Osteocyte (in vitro differentiated cells): ENCODE results near the gene ADAMTSL1. TPM values are rescaled to one million over a fixed set of nuclear protein-coding genes. Genes with fewer than 3 reads are reported as not detected.
"Not testable (repeated sequence)": the region's sequence is repeated elsewhere in the genome, so short reads cannot be mapped to it uniquely, and the experiment has no call there.

Source experiments
- DNase-seq: peaks from one replicate; pipeline ENCODE4 v3.0.0; 2021; ENCODE audit warnings: mixed read lengths; ENCODE audit not compliant: unreplicated experiment; ENCODE audit errors: extremely low spot score
- H3K27ac Mint-ChIP-seq: one replicate; pipeline ENCODE4 v1.8.0; 2021; ENCODE audit warnings: mild to moderate bottlenecking, mixed read lengths; ENCODE audit not compliant: unreplicated experiment
- H3K27me3 Mint-ChIP-seq: one replicate; pipeline ENCODE4 v1.8.0; 2021; ENCODE audit warnings: mixed read lengths; ENCODE audit not compliant: unreplicated experiment
- H3K36me3 Mint-ChIP-seq: one replicate; pipeline ENCODE4 v1.8.0; 2021; ENCODE audit warnings: mixed read lengths; ENCODE audit not compliant: unreplicated experiment
- H3K4me1 Mint-ChIP-seq: one replicate; pipeline ENCODE4 v1.8.0; 2021; ENCODE audit warnings: mixed read lengths; ENCODE audit not compliant: unreplicated experiment
- H3K4me3 Mint-ChIP-seq: one replicate; pipeline ENCODE4 v1.8.0; 2021; ENCODE audit warnings: mild to moderate bottlenecking, moderate library complexity, mixed read lengths; ENCODE audit not compliant: unreplicated experiment
- H3K9me3 Mint-ChIP-seq: one replicate; pipeline ENCODE4 v1.8.0; 2021; ENCODE audit warnings: mixed read lengths; ENCODE audit not compliant: unreplicated experiment
- CTCF ChIP-seq: fragments of 200-600 bp; sonication (generic); IDR thresholded peaks from 2 replicates; pipeline ENCODE4 v1.5.0; 2021; ENCODE audit warnings: antibody characterized with exemption, mild to moderate bottlenecking, moderate library complexity
- total RNA-seq: library from RNA; stranded (reverse); gene quantifications from 2 replicates; pipeline ENCODE4 v1.2.1, GENCODE V29; 2021

The ADAMTSL1 gene
- total RNA-seq, 1 donor from 2014 or later = 1.5 TPM

- Mint-ChIP-seq H3K27me3 (no peaks in the 10 kb centered on the region), H3K4me1 (no peaks in the 10 kb centered on the region), H3K9me3 (no peaks in the 10 kb centered on the region), H3K4me3 (no peak overlapping the region), H3K27ac (no peak overlapping the region), H3K36me3 (no peaks in the 10 kb centered on the region)
- TF ChIP-seq CTCF = no peak
- no peak for DNase-seq
Measured at GRCh38 chr9:18923167-18923566, 449.2 kb downstream of the ADAMTSL1 start.

GRCh38 chr9:18923671-18924430, 449.9 kb downstream of the ADAMTSL1 start:
- no peaks in the 10 kb centered on the region for H3K27me3 Mint-ChIP-seq
- no peak for DNase-seq
- no peaks in the 10 kb centered on the region for H3K9me3 Mint-ChIP-seq
- no peak overlapping the region for H3K4me3 Mint-ChIP-seq
- no peak for TF ChIP-seq CTCF
- H3K36me3 Mint-ChIP-seq = no peaks in the 10 kb centered on the region
- no peak overlapping the region for H3K27ac Mint-ChIP-seq
- no peaks in the 10 kb centered on the region for H3K4me1 Mint-ChIP-seq

GRCh38 chr9:18925880-18926279, 451.9 kb downstream of the ADAMTSL1 start:
- no peak overlapping the region for H3K27ac Mint-ChIP-seq
- no peaks in the 10 kb centered on the region for H3K36me3 Mint-ChIP-seq
- no peaks in the 10 kb centered on the region for H3K4me1 Mint-ChIP-seq
- TF ChIP-seq CTCF = no peak
- DNase-seq = no peak
- no peak overlapping the region for H3K4me3 Mint-ChIP-seq
- H3K9me3 Mint-ChIP-seq = no peaks in the 10 kb centered on the region
- no peaks in the 10 kb centered on the region for H3K27me3 Mint-ChIP-seq

- DNase-seq = no peak
- Mint-ChIP-seq H3K27me3 (no peaks in the 10 kb centered on the region), H3K4me1 (no peaks in the 10 kb centered on the region), H3K4me3 (no peak overlapping the region), H3K27ac (no peak overlapping the region), H3K9me3 (no peaks in the 10 kb centered on the region), H3K36me3 (no peaks in the 10 kb centered on the region)
- TF ChIP-seq CTCF = no peak
Measured at GRCh38 chr9:18926513-18926912, 452.6 kb downstream of the ADAMTSL1 start.

GRCh38 chr9:18928711-18929110, 454.8 kb downstream of the ADAMTSL1 start:
- Mint-ChIP-seq H3K36me3 (no peaks in the 10 kb centered on the region), H3K27ac (no peak overlapping the region), H3K27me3 (no peaks in the 10 kb centered on the region), H3K9me3 (no peaks in the 10 kb centered on the region), H3K4me1 (no peaks in the 10 kb centered on the region), H3K4me3 (no peak overlapping the region)
- TF ChIP-seq CTCF = no peak
- no peak for DNase-seq

- H3K27ac Mint-ChIP-seq = not testable (repeated sequence)
Measured at GRCh38 chr9:18930611-18931010, 456.7 kb downstream of the ADAMTSL1 start.

More at GRCh38 chr9:18930611-18931010, 456.7 kb downstream of the ADAMTSL1 start:
- not testable (repeated sequence) for H3K4me1 Mint-ChIP-seq, H3K9me3 Mint-ChIP-seq, H3K27me3 Mint-ChIP-seq, DNase-seq, H3K4me3 Mint-ChIP-seq, H3K36me3 Mint-ChIP-seq
